Stimulated activated CD4-positive, alpha-beta T cell treated with anti-CD3 and anti-CD28 coated beads, Interleukin-4, amount 100 ng/mL, for 24 hours (primary cell): Measurements from ENCODE around the gene HBEGF.
A peak's percentile ranks its signal among the peaks of the same experiment; 100 is the strongest.

Experiments used
- DNase-seq: peaks from one replicate; pipeline ENCODE4 v3.0.0-alpha.2; 2020

The HBEGF gene

GRCh38 chr5:140331638-140332037, 14.8 kb downstream of the HBEGF start:
- no peak for DNase-seq

GRCh38 chr5:140329739-140330481, 16.5 kb downstream of the HBEGF start:
- no peak for DNase-seq

- DNase-seq, result no peak
Measured at GRCh38 chr5:140328036-140328764, 18.2 kb downstream of the HBEGF start.

GRCh38 chr5:140327589-140327988, 18.8 kb downstream of the HBEGF start:
- DNase-seq, result no peak

- no peak for DNase-seq
Measured at GRCh38 chr5:140325486-140325885, 20.9 kb downstream of the HBEGF start.

- no peak for DNase-seq
Measured at GRCh38 chr5:140324617-140325241, 21.7 kb downstream of the HBEGF start.

- no peak for DNase-seq
Measured at GRCh38 chr5:140324041-140324600, 22.3 kb downstream of the HBEGF start.

- no peak for DNase-seq
Measured at GRCh38 chr5:140322751-140323731, 23.4 kb downstream of the HBEGF start.

GRCh38 chr5:140321796-140322195, 24.6 kb downstream of the HBEGF start:
- DNase-seq, result no peak

- DNase-seq, result no peak
Measured at GRCh38 chr5:140319833-140320232, 26.6 kb downstream of the HBEGF start.

GRCh38 chr5:140318792-140319191, 27.6 kb downstream of the HBEGF start:
- DNase-seq, result no peak

GRCh38 chr5:140317859-140318258, 28.5 kb downstream of the HBEGF start:
- DNase-seq, result no peak

- DNase-seq, result no peak
Measured at GRCh38 chr5:140312791-140313189, 33.6 kb downstream of the HBEGF start.

- DNase-seq, result no peak
Measured at GRCh38 chr5:140312067-140312790, 34.2 kb downstream of the HBEGF start.

GRCh38 chr5:140311011-140311467, 35.4 kb downstream of the HBEGF start:
- DNase-seq, result no peak

GRCh38 chr5:140310434-140310833, 36.0 kb downstream of the HBEGF start:
- DNase-seq, result no peak

- no peak for DNase-seq
Measured at GRCh38 chr5:140309706-140310249, 36.6 kb downstream of the HBEGF start.

GRCh38 chr5:140305471-140305870, 40.9 kb downstream of the HBEGF start:
- no peak for DNase-seq

- no peak for DNase-seq
Measured at GRCh38 chr5:140303966-140304365, 42.4 kb downstream of the HBEGF start.

GRCh38 chr5:140302786-140303639, 43.4 kb downstream of the HBEGF start, which contains the start of gene PFDN1:
Gene PFDN1, minus strand, starts transcription at chr5:140303101. Its CDS starts 28 bp downstream, at chr5:140303073.
- peak; percentile 93 for DNase-seq
